HG02763 (cell line): Measurements from ENCODE around the gene KCTD21.
A peak's percentile ranks its signal among the peaks of the same experiment; 100 is the strongest.

Source experiments
- ATAC-seq: cut with Tn5 transposase; IDR thresholded peaks from one replicate; pipeline ENCODE4 v1.9.1; 2021; ENCODE audit warnings: mild to moderate bottlenecking, moderate library complexity; ENCODE audit not compliant: unreplicated experiment

KCTD21 gene

GRCh38 chr11:78147807-78148206, 40.6 kb downstream of the KCTD21 start:
- no peak for ATAC-seq

- no peak for ATAC-seq
Observed at GRCh38 chr11:78145511-78146025, 42.9 kb downstream of the KCTD21 start.

- no peak for ATAC-seq
Observed at GRCh38 chr11:78140392-78141077, 47.9 kb downstream of the KCTD21 start.

GRCh38 chr11:78139422-78140391, 48.7 kb downstream of the KCTD21 start, which contains the start of gene ALG8:
Gene ALG8, minus strand, starts transcription at chr11:78139626. Its CDS starts 38 bp downstream, at chr11:78139588.
- peak; percentile 93 for ATAC-seq

GRCh38 chr11:78138694-78139421, 49.6 kb downstream of the KCTD21 start:
- peak; percentile 21 for ATAC-seq

GRCh38 chr11:78138291-78138690, 50.1 kb downstream of the KCTD21 start:
- ATAC-seq: no peak

GRCh38 chr11:78132475-78132874, 56.0 kb downstream of the KCTD21 start:
- ATAC-seq: no peak

GRCh38 chr11:78131956-78132355, 56.5 kb downstream of the KCTD21 start:
- ATAC-seq: no peak

GRCh38 chr11:78127403-78127802, 61.0 kb downstream of the KCTD21 start:
- ATAC-seq: no peak
